Transverse colon (tissue), 4 donors: Measurements from ENCODE around the gene DPP7.

Experiments used
- EP300 ChIP-seq: sonication (generic); formaldehyde crosslinking; IDR thresholded peaks from one replicate; pipeline ENCODE4 v1.6.1; 2017; ENCODE audit warnings: antibody characterized with exemption, low read depth
- POLR2A ChIP-seq: fragments of 450-650 bp; IDR thresholded peaks from one replicate; pipeline ENCODE4 v1.6.1; 2016; ENCODE audit warnings: antibody characterized with exemption, mild to moderate bottlenecking, moderate library complexity
- POLR2AphosphoS5 ChIP-seq, 3 donors: sonication (generic); formaldehyde crosslinking; IDR thresholded peaks; one replicate each; pipeline ENCODE4 v1.6.1; 2016; ENCODE audit warnings: antibody characterized with exemption in 3 of 3
- TF ChIP-seq, protein P1 (sequence below), 5 experiments: fragments of 200-600 bp in 3 of 5; fragments of 450-650 bp in 2 of 5; sonication (generic) in 3 of 5; IDR thresholded peaks; 1 replicate in 2 of 5; 2 replicates in 3 of 5; pipeline ENCODE4 v1.5.1; 2016 to 2017; ENCODE audit warnings: antibody characterized with exemption in 5 of 5, inconsistent platforms in 3 of 5, mild to moderate bottlenecking in 2 of 5, moderate library complexity in 1 of 5

DNA sequence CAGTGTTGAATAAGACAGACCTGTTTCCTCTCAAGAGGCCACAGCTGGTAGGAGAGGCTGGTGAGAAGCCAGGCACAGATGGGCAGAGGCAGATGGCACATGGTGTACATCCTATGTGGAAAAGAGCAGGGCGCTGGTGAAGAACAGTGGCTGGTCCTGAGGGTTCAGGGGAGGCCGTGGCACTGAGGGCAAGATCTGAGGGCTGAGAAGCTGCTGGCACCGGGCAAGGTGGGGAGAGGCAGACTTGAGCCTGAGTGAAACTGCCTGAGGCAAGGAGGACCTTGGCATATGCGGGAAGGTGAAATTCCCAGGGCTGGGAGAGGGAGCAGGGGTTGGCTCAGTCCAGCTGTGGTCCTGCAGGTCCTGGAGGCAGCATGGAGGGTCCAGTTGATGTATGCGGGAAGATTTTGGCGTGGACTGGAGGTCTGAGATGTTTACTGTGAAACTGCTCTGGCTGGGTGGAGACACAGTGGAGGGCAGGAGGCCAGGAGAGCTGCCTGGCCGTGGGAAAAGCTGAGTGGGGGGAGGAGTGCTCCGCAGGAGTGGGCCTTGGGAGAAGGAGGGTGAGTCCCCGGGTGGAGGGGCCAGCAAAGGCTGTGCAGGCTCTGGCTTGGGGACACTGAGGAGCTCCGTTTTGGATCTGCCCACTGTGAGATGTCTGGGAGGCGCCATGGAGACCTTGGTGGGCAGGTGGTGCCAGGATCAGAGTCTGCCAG, 25.1 kb downstream of the DPP7 start:
- TF ChIP-seq, protein P1, sequence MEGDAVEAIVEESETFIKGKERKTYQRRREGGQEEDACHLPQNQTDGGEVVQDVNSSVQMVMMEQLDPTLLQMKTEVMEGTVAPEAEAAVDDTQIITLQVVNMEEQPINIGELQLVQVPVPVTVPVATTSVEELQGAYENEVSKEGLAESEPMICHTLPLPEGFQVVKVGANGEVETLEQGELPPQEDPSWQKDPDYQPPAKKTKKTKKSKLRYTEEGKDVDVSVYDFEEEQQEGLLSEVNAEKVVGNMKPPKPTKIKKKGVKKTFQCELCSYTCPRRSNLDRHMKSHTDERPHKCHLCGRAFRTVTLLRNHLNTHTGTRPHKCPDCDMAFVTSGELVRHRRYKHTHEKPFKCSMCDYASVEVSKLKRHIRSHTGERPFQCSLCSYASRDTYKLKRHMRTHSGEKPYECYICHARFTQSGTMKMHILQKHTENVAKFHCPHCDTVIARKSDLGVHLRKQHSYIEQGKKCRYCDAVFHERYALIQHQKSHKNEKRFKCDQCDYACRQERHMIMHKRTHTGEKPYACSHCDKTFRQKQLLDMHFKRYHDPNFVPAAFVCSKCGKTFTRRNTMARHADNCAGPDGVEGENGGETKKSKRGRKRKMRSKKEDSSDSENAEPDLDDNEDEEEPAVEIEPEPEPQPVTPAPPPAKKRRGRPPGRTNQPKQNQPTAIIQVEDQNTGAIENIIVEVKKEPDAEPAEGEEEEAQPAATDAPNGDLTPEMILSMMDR (IDR thresholded peaks at IDR 0.05): no peak
- no peak for TF ChIP-seq POLR2AphosphoS5 (IDR thresholded peaks at IDR 0.05)
- no peak for TF ChIP-seq POLR2A
- TF ChIP-seq EP300: no peak
